HepG2 (cell line): ENCODE results near the gene DIP2C. TPM values are rescaled to one million over a fixed set of nuclear protein-coding genes. Genes with fewer than 3 reads are reported as not detected.

ENCODE experiments used
- ATAC-seq: fragments of 200-7000 bp; cut with Tn5 transposase; 3 replicates; pipeline ENCODE4 v1.9.1; 2020; ENCODE audit warnings: mild to moderate bottlenecking, moderate library complexity
- BruUV-seq: library from RNA; stranded (reverse); fragments of 400-500 nt; replicated peaks from 2 replicates; lab custom pipeline; 2021; lab: Mats Ljungman, UMichigan
- CTCF ChIA-PET: fragments of 300-600 bp; formaldehyde crosslinking; extraction: SDS; loops from one replicate; lab custom pipeline; 2021; ENCODE audit warnings: low total read pairs, inconsistent platforms, low intra/inter-chr PET ratio; lab: Yijun Ruan, JAX
- POLR2A ChIA-PET: fragments of 350-600 bp; sonication (Branson Sonifier 250); formaldehyde crosslinking; loops from one replicate; lab custom pipeline; 2020; ENCODE audit warnings: antibody characterized with exemption, inconsistent platforms; lab: Yijun Ruan, JAX
- DNase-seq: peaks from one replicate; pipeline ENCODE4 v3.0.0-alpha.2; 2015; ENCODE audit warnings: low spot score
- FAIRE-seq: peaks from 3 replicates; lab custom pipeline; 2011; peaks lifted over from hg19 to GRCh38; lab: Jason Lieb, UNC
- H2AFZ ChIP-seq: one replicate; pipeline ENCODE4 v1.6.1; 2011; ENCODE audit warnings: low read length, inconsistent platforms
- H3K27ac ChIP-seq: fragments of 300-600 bp; 3 replicates; pipeline ENCODE4 v1.8.0; 2011; ENCODE audit warnings: mixed run types, mild to moderate bottlenecking, mixed read lengths, low read length, inconsistent platforms; ENCODE audit not compliant: insufficient read depth; ENCODE audit errors: extremely low read length
- H3K27me3 ChIP-seq, 2 experiments: fragments of 200-600 bp in 1 of 2; 2 replicates in 1 of 2; 3 replicates in 1 of 2; pipeline versions ENCODE4 v1.6.0 to v1.8.0; 2011; ENCODE audit warnings: low read length in 2 of 2, mild to moderate bottlenecking in 2 of 2, moderate library complexity in 2 of 2, inconsistent platforms in 1 of 2; ENCODE audit not compliant: insufficient read depth in 2 of 2, control insufficient read depth in 1 of 2
- H3K36me3 ChIP-seq, 2 experiments: fragments of 200-600 bp in 1 of 2; replicated peaks in 1 of 2; 2 replicates in 1 of 2; 3 replicates in 1 of 2; pipeline versions ENCODE4 v1.5.1 to v1.8.0; 2011; ENCODE audit warnings: low read length in 2 of 2, inconsistent platforms in 1 of 2; ENCODE audit not compliant: insufficient read depth in 2 of 2, control insufficient read depth in 1 of 2
- H3K4me1 ChIP-seq: 2 replicates; pipeline ENCODE4 v1.5.1; 2012; ENCODE audit warnings: low read length, inconsistent platforms; ENCODE audit not compliant: insufficient read depth
- H3K4me2 ChIP-seq: 2 replicates; pipeline ENCODE4 v1.6.0; 2011; ENCODE audit warnings: low read depth, low read length, inconsistent platforms
- H3K4me3 ChIP-seq, 3 experiments: fragments of 200-600 bp in 1 of 3; sonication (generic), shearing (Covaris generic) in 1 of 3; replicated peaks in 1 of 3; 2 replicates each; pipeline ENCODE4 v1.5.1; 2011 to 2016; ENCODE audit warnings: low read length in 3 of 3, inconsistent platforms in 2 of 3, low read depth in 2 of 3, mild to moderate bottlenecking in 2 of 3, control low read depth in 1 of 3, mixed read lengths in 1 of 3; ENCODE audit not compliant: insufficient read depth in 1 of 3
- H3K79me2 ChIP-seq: one replicate; pipeline ENCODE4 v1.6.1; 2011; ENCODE audit warnings: low read length, inconsistent platforms; ENCODE audit not compliant: insufficient read depth
- H3K9ac ChIP-seq: 2 replicates; pipeline ENCODE4 v1.6.0; 2011; ENCODE audit warnings: mild to moderate bottlenecking, low read depth, low read length, inconsistent platforms; ENCODE audit not compliant: insufficient read depth
- H3K9me3 ChIP-seq: 2 replicates; pipeline ENCODE4 v1.5.1; 2012; ENCODE audit warnings: mild to moderate bottlenecking, low read length
- H4K20me1 ChIP-seq: 2 replicates; pipeline ENCODE4 v1.6.0; 2011; ENCODE audit warnings: inconsistent platforms, mild to moderate bottlenecking, low read length, moderate library complexity; ENCODE audit not compliant: insufficient read depth
- ELF4 ChIP-seq: sonication (generic); formaldehyde crosslinking; IDR thresholded peaks from 2 replicates; pipeline ENCODE4 v1.5.0; 2020; ENCODE audit warnings: missing genetic modification reagents, mild to moderate bottlenecking, moderate library complexity, borderline replicate concordance
- HOXD1 ChIP-seq: sonication (generic); formaldehyde crosslinking; IDR thresholded peaks from 2 replicates; pipeline ENCODE4 v1.5.0; 2020; ENCODE audit warnings: missing genetic modification reagents
- IKZF4 ChIP-seq: sonication (generic); formaldehyde crosslinking; IDR thresholded peaks from 2 replicates; pipeline ENCODE4 v1.5.1; 2020; ENCODE audit warnings: borderline replicate concordance, mild to moderate bottlenecking, low read depth, missing genetic modification reagents; ENCODE audit errors: not compliant biosample characterization
- JUND ChIP-seq: sonication (generic); formaldehyde crosslinking; IDR thresholded peaks from 2 replicates; pipeline ENCODE4 v1.8.0; 2022; ENCODE audit warnings: mild to moderate bottlenecking, missing genetic modification reagents
- MEIS2 ChIP-seq: sonication (generic); formaldehyde crosslinking; IDR thresholded peaks from 2 replicates; pipeline ENCODE4 v1.9.0; 2021; ENCODE audit warnings: mild to moderate bottlenecking, missing genetic modification reagents
- PRPF4 ChIP-seq: fragments of 200-400 bp; formaldehyde crosslinking; IDR thresholded peaks from 2 replicates; pipeline ENCODE4 v1.6.1; 2016; ENCODE audit warnings: low read length, low read depth; ENCODE audit not compliant: poor library complexity, severe bottlenecking
- SPEN ChIP-seq: sonication (generic); formaldehyde crosslinking; IDR thresholded peaks from 2 replicates; pipeline ENCODE4 v1.5.1; 2020; ENCODE audit warnings: low read depth, mild to moderate bottlenecking, missing genetic modification reagents
- ZNF34 ChIP-seq: sonication (generic); formaldehyde crosslinking; IDR thresholded peaks from 2 replicates; pipeline ENCODE4 v1.4.0; 2020; ENCODE audit warnings: mild to moderate bottlenecking, missing genetic modification reagents, borderline replicate concordance
- ZNF564 ChIP-seq: sonication (generic); formaldehyde crosslinking; IDR thresholded peaks from 2 replicates; pipeline ENCODE4 v1.8.1; 2023; ENCODE audit warnings: mild to moderate bottlenecking, missing genetic modification reagents
- ZNF577 ChIP-seq: sonication (generic); formaldehyde crosslinking; IDR thresholded peaks from 2 replicates; pipeline ENCODE4 v1.4.0; 2020; ENCODE audit warnings: mild to moderate bottlenecking, low read depth, missing genetic modification reagents, borderline replicate concordance
- ZSCAN21 ChIP-seq: sonication (generic); formaldehyde crosslinking; IDR thresholded peaks from 2 replicates; pipeline ENCODE4 v1.8.0; 2022; ENCODE audit warnings: mild to moderate bottlenecking, missing genetic modification reagents, moderate library complexity, borderline replicate concordance
- WGBS: methylation state at CpG from one replicate; pipeline ENCODE4 v1.1.6; 2017; ENCODE audit warnings: low lambda C conversion rate; 5-methylcytosine and 5-hydroxymethylcytosine counted together
- in situ Hi-C: cut with HindIII; loops from 2 replicates; pipeline ENCODE4 v1.10.0; 2017; ENCODE audit warnings: low pct_unique_long_range_greater_than_20kb; ENCODE audit not compliant: extremely low pct_ligation_motif_present
- intact Hi-C: fragments of 100-400 bp; cut with micrococcal nuclease; formaldehyde crosslinking; loops from one replicate; pipeline ENCODE4 v1.10.0; 2022; ENCODE audit not compliant: unreplicated experiment
- polyA plus RNA-seq, 8 experiments: library from polyadenylated mRNA; depleted of rRNA in 3 of 8; stranded (reverse) in 7 of 8; unstranded in 1 of 8; fragments of >200 nt; fragmentation: Illumina TruSeq in 4 of 8; extraction: Trizol in 4 of 8; gene quantifications; 2 replicates each; pipeline versions ENCODE4 v1.2.1 to v1.2.3, GENCODE V29; 2011 to 2016; ENCODE audit warnings: low read depth in 4 of 8, missing spikeins in 1 of 8, mixed read lengths in 1 of 8; ENCODE audit not compliant: insufficient read depth in 1 of 8
- total RNA-seq, 5 experiments: library from RNA; depleted of rRNA; stranded (reverse); fragments of >200 nt; fragmentation: Illumina TruSeq; extraction: Trizol; gene quantifications; 2 replicates each; pipeline ENCODE4 v1.2.3, GENCODE V29; 2016; ENCODE audit warnings: low read depth in 1 of 5
- TF ChIP-seq, protein P1 (sequence below): sonication (generic); formaldehyde crosslinking; IDR thresholded peaks from 2 replicates; pipeline ENCODE4 v1.8.1; 2022; ENCODE audit warnings: low read depth, mild to moderate bottlenecking, missing genetic modification reagents
- TF ChIP-seq, protein P2 (sequence below): sonication (generic); formaldehyde crosslinking; IDR thresholded peaks from 2 replicates; pipeline ENCODE4 v1.5.0; 2020; ENCODE audit warnings: mild to moderate bottlenecking, missing genetic modification reagents, borderline replicate concordance

The DIP2C gene
- total and polyA plus RNA-seq, 2 of the 13 experiments (the other 11 are each of a cell fraction or from before 2014, with no cell fraction given) = 2.2 to 2.7 TPM

DNA sequence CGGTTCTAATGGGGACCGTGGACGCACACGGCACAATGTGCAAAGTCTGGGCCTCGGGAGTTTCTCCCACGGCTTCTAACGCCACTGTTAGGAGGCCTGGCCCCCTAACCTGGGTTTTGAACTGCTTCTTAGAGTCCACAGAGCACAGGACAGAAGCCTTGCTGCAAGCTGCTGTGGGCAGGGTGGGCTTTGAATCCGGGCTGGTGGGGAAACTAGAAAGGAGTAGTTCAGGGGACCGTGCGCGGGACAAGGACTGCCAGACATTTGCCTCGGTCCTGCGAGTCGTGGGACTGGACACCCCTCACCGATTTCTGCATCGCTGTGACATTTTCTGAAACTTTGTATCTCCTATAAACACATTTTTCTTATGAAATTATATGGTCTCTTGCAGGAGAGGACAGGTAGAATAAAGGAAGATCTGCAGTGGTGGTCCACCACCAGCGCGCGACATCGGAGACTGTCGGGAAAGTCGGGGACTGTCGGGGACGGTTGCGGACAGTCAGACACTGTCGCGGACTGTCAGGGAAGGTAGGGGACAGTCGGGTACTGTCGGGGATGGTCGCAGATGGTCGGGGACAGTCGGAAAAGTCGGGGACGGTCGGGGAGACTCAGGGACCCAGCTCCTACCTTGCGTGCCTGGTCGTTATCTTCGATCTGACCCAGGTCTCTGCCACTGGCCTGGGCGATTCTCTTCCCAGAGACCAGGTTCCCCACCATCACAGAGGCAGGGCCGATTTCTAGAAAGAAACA is 332.1 kb downstream of the DIP2C start:
- BruUV-seq = no TSS peak
- intact Hi-C loops = no loop called here

More for the DNA sequence above, 332.1 kb downstream of the DIP2C start:
- Histone ChIP-seq H3K27me3 (no peaks in the 10 kb centered on the region), H3K4me2 (no peak overlapping the region), H3K4me1 (peaks cover 13% of the 10 kb centered on the region; the same call in 1 of the 2 replicates), H4K20me1 (no peaks in the 10 kb centered on the region), H2AFZ (no peak overlapping the region), H3K9ac (no peak overlapping the region), H3K79me2 (no peaks in the 10 kb centered on the region), H3K4me3 (no peak overlapping the region), H3K36me3 (peaks cover 0 to 1% of the 10 kb centered on the region in 2 experiments; a peak in 2 of 5 replicates), H3K27ac (no peak overlapping the region), H3K9me3 (no peaks in the 10 kb centered on the region)
- ChIA-PET POLR2A (no interaction called here), CTCF (no interaction called here)
- ATAC-seq = no peak
- TF ChIP-seq PRPF4 = no peak
- TF ChIP-seq, protein P1, sequence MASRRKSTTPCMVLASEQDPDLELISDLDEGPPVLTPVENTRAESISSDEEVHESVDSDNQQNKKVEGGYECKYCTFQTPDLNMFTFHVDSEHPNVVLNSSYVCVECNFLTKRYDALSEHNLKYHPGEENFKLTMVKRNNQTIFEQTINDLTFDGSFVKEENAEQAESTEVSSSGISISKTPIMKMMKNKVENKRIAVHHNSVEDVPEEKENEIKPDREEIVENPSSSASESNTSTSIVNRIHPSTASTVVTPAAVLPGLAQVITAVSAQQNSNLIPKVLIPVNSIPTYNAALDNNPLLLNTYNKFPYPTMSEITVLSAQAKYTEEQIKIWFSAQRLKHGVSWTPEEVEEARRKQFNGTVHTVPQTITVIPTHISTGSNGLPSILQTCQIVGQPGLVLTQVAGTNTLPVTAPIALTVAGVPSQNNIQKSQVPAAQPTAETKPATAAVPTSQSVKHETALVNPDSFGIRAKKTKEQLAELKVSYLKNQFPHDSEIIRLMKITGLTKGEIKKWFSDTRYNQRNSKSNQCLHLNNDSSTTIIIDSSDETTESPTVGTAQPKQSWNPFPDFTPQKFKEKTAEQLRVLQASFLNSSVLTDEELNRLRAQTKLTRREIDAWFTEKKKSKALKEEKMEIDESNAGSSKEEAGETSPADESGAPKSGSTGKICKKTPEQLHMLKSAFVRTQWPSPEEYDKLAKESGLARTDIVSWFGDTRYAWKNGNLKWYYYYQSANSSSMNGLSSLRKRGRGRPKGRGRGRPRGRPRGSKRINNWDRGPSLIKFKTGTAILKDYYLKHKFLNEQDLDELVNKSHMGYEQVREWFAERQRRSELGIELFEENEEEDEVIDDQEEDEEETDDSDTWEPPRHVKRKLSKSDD (CRISPR knock-in tag) = no peak
- no peak for TF ChIP-seq ZNF564 (CRISPR knock-in tag)
- TF ChIP-seq ZNF34 = no peak
- no peak for TF ChIP-seq ZNF577 (CRISPR knock-in tag)
- no peak for TF ChIP-seq ZSCAN21 (CRISPR knock-in tag)
- no peak for TF ChIP-seq MEIS2 (CRISPR knock-in tag)
- no peak for TF ChIP-seq IKZF4 (CRISPR knock-in tag)
- no peak for TF ChIP-seq HOXD1 (CRISPR knock-in tag)
- TF ChIP-seq, protein P2, sequence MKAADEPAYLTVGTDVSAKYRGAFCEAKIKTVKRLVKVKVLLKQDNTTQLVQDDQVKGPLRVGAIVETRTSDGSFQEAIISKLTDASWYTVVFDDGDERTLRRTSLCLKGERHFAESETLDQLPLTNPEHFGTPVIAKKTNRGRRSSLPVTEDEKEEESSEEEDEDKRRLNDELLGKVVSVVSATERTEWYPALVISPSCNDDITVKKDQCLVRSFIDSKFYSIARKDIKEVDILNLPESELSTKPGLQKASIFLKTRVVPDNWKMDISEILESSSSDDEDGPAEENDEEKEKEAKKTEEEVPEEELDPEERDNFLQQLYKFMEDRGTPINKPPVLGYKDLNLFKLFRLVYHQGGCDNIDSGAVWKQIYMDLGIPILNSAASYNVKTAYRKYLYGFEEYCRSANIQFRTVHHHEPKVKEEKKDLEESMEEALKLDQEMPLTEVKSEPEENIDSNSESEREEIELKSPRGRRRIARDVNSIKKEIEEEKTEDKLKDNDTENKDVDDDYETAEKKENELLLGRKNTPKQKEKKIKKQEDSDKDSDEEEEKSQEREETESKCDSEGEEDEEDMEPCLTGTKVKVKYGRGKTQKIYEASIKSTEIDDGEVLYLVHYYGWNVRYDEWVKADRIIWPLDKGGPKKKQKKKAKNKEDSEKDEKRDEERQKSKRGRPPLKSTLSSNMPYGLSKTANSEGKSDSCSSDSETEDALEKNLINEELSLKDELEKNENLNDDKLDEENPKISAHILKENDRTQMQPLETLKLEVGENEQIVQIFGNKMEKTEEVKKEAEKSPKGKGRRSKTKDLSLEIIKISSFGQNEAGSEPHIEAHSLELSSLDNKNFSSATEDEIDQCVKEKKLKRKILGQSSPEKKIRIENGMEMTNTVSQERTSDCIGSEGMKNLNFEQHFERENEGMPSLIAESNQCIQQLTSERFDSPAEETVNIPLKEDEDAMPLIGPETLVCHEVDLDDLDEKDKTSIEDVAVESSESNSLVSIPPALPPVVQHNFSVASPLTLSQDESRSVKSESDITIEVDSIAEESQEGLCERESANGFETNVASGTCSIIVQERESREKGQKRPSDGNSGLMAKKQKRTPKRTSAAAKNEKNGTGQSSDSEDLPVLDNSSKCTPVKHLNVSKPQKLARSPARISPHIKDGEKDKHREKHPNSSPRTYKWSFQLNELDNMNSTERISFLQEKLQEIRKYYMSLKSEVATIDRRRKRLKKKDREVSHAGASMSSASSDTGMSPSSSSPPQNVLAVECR (CRISPR knock-in tag) = no peak
- TF ChIP-seq JUND (CRISPR knock-in tag) = no peak
- no peak for TF ChIP-seq SPEN (CRISPR knock-in tag)
- no peak for TF ChIP-seq ELF4 (CRISPR knock-in tag)
- in situ Hi-C loops = no loop called here
- no peak for DNase-seq
- WGBS = 94% methylated on average over 38 of the region's 40 CpGs
- no peak for FAIRE-seq
